Ammon's horn (tissue), 1 donor: ENCODE results near the gene FAM162A.

Source experiments
- DNase-seq: peaks from one replicate; pipeline ENCODE4 v3.0.0-alpha.2; 2016; ENCODE audit warnings: low spot score

FAM162A gene

DNA sequence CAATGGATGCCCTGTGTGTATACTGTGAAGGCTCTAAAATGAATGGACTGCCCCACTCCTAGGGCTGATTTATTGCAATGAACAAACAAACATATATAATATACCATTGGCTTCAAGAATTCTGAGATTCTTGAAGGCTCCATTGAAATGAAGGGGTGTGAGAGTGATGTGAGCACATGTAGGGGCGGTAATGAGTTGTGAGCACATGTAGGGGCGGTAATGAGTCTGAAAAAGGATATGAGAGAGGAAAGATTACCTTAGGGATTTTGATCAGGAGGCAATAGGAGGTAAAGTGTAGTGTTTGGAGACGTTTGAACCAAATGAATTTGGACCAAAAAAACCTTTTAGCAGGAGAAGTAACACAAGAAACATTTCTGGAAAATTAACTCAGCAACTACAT is 3.7 kb downstream of the FAM162A start:
- DNase-seq: no peak

DNA sequence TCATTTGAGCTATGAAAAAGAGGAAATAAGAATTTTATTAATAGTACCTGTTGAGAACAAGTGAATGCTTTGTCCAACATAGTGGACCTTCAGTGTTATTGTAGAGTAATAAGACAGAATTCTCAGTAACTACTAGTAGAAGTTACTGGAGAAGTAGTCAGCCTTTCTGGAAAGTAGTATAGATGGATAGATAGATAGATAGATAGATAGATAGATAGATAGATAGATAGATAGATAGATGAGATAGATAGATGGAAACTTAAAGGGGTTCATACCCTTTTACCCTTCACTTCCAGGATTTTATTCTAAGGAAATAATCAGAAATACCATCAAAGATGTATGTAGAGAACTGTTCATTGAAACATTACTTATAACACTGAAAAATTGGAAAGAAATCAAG is 5.2 kb downstream of the FAM162A start:
- no peak for DNase-seq

GRCh38 chr3:122389892-122390291 is 5.9 kb downstream of the FAM162A start:
- no peak for DNase-seq

- no peak for DNase-seq
Measured at GRCh38 chr3:122390665-122391064, 6.7 kb downstream of the FAM162A start.

DNA sequence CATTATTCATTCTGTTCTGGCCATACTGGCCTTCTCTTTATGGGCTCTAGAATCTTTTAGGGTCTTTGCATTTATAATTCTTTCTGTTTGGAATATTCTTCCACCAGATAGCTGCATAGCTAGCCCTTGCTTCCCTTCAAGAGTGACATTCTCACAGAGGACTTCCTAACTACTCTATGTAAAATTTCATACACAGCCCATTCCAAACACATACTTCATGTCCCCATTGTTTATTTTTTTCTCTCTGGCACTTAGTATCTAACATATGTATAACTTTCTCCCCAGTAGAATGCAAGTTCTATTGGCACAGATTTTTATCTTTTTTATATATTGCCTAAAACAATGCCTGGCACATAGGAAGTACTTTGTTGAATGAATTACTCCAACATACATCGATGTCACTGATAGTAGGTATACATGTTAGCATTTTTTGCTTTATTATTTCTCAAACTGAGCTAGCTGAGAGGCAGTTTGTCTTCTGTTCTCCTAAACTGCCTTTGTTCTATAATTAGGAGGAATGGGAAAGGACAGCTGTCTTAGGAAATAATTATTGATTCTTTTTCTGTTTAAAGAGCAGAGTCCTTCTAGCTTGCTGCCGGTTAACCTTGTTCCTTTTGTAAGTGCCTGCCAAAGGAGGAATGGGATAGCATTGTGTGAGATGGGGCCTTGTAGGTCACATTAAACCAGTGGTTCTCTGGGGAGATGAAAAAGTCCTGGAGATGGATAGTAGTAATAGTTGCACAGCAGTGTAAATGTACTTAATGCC is 7.9 kb downstream of the FAM162A start:
- DNase-seq: no peak

- peak; percentile 65 for DNase-seq
Measured at GRCh38 chr3:122392868-122393844, 9.2 kb downstream of the FAM162A start.

DNA sequence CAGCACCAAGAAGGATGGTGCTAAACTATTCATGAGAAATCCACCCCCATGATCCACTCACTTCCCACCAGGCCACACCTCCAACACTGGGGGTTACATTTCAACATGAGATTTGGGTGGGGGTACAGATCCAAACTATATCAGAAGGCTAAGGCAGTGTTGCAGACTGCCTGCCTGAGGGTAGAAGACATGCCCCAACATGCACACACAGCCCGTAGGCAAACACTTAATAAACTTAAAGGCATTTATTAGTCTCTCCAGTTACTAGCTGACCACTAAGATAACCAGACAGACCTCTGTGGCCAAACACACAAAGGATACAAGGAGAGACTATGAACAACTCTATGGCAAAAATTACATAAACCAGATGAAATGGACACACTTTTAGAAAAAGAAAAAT is 10.2 kb downstream of the FAM162A start:
- DNase-seq: no peak

DNA sequence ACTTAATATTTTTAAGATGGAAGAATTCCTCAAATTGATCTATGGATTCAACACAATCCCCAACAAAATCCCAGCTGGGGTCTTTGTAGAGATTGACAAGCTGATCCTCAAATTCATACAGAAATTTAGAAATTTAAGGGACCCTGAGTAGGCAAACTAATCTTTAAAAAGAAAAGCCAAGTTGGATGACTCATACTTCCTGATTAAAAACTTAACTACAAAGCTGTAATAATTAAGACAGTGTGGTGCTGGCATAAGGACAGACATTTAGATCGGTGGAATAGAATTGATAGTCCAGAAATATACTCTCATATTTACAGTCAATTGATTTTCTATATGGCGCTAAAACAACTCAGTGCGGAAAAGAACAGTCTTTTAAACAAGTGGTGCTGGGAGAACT is 11.6 kb downstream of the FAM162A start:
- DNase-seq: no peak

DNA sequence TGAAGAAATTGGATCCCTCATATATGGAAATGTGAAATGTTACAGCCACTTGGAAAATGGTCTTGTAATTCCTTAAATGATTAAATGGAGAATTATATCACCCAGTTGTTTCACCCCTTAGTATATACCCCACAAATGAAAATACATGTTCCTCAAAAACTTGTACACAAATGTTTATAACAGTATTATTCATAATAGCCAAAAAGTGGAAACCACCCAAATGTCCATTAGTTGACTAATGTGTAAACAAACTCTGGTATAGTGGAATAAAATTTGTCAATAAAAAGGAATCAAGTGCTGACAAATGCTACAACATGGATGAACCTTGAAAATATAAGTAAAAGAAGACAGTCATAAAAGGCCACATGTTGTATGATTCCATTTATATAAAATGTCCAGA is 12.5 kb downstream of the FAM162A start:
- DNase-seq: no peak

GRCh38 chr3:122397201-122397600 is 13.2 kb downstream of the FAM162A start:
- no peak for DNase-seq

- DNase-seq: no peak
Measured at GRCh38 chr3:122398920-122399319, 14.9 kb downstream of the FAM162A start.

GRCh38 chr3:122403489-122403888 is 19.5 kb downstream of the FAM162A start:
- DNase-seq: no peak

GRCh38 chr3:122405015-122405414 is 21.0 kb downstream of the FAM162A start:
- no peak for DNase-seq

DNA sequence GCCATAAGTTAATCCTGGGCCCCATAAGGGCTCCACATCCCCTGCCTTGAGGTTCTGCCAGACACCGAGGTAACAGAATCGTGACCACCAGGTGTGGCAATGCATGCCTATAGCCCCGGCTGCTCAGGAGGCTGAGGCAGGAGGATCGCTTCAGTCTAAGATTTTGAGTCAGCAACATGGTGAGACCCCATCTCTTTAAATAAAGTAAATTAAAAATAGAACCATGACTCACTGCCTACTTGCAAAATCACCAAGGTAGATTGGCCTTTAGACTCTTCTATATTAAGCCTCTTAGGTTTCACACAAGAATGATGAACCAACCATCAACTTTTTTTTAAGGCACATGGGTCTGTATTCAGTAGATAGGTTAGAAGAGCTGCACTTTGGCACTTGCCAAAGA is 22.2 kb downstream of the FAM162A start:
- no peak for DNase-seq

DNA sequence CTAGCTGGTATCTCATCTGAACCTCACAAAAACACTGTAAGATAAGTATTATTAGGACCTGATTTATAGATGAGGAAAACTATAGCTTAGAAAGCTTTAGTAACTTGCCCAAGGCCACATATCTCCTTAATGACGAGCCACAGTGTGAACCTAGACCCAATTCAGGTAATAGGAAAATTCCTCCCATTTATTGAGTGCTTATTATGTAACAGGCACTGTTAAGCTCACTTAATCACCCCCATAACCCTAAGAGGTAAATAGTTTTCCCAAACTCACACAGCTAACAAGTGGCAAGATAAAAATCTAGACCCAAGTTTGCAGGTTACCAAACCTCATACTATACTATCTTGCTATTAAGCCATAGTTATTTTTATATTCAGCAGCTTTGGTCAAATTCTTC is 24.0 kb downstream of the FAM162A start:
- no peak for DNase-seq

GRCh38 chr3:122409446-122409845 is 25.5 kb downstream of the FAM162A start:
- DNase-seq: peak; percentile 40

DNA sequence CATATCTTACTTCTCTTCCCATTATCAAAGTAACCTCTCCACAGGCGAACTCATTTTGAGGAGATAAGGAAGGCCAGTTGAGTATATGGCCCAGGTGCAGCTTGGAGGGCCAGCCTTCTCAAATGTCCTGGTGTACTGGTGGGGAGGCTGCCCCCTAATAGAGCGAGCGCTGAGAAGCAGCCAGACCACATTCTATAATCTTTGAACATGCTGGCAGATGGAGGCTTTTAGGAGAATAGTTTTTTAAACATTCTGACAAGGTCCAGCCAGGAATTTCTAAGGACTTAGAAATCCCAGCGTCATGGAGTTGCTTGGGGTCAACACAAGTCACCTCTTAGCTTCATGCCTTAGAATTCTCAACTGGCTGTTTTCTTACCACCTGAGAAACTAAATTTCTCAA is 26.1 kb downstream of the FAM162A start:
- DNase-seq: no peak

- DNase-seq: no peak
Measured at GRCh38 chr3:122410639-122411038, 26.7 kb downstream of the FAM162A start.

DNA sequence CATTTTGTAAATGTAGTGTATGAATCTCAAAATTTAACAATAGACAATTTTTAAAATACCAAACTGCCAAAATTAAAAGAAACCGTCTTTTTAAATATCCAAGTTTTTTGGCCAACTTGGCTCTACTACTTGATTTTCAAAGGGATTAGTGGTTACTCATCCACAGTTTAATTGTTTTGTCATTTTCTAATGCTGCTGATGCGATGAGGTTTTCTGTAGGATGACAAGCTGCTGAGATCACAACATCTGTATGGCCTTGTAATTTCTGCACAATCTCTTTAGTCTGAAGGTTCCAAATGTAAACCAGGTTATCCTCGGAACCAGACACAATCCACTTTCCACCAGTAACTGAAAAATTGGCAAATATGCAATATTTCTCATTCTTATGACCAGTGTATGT is 30.4 kb downstream of the FAM162A start:
- no peak for DNase-seq

- peak; percentile 54 for DNase-seq
Measured at GRCh38 chr3:122415104-122415744, 31.2 kb downstream of the FAM162A start.

GRCh38 chr3:122415762-122416654 is 32.0 kb downstream of the FAM162A start, which contains the start of gene WDR5B:
WDR5B (minus strand) TSS chr3:122416062; CDS start chr3:122415528, 534 bp downstream.
- DNase-seq: peak; percentile 97
